Measurements from ENCODE around the gene LIN52. TPM values are rescaled to one million over a fixed set of nuclear protein-coding genes. Genes with fewer than 3 reads are reported as not detected.

Gene LIN52
- total RNA-seq, 3 donors from 2014 or later: 4.1 to 9.0 (median 7.4) TPM

GRCh38 chr14:74134484-74134883 lies 49.7 kb downstream of the LIN52 start:
- peaks cover 3% of the 10 kb centered on the region for H3K4me1 ChIP-seq (ENCODE audit: low read depth)
- no peak overlapping the region for H3K4me3 ChIP-seq
- no peak for TF ChIP-seq CTCF (IDR thresholded peaks at IDR 0.05)
- no peaks in the 10 kb centered on the region for H3K9me3 ChIP-seq
- ATAC-seq (no peak), DNase-seq (no peak)
- no peaks in the 10 kb centered on the region for H3K36me3 ChIP-seq (ENCODE audit: low read depth)
- intact Hi-C loops (cut with DNase I, micrococcal nuclease): no loop called here

DNA sequence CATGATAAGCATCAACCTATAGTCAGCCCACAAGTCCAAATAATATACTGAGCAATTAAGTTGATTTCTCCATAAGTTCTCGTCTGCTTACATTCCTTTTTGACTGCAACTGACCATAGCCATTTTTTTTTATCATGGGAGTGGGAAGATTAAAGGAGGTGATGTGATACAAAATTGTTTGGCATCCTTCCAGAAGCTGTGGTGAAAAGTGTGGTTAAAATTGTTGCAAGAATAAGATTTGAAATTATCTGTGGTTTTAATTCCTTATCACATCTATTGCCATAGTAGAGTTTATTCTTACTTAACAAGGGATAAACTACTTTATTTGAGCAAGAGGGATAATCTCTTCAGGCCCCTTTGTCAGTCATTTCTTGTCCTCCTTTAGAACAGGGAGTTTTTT lies 50.7 kb downstream of the LIN52 start:
- Histone ChIP-seq H3K4me3 (no peak overlapping the region), H3K4me1 (ENCODE audit: low read depth) (peaks cover 6% of the 10 kb centered on the region), H3K36me3 (ENCODE audit: low read depth) (no peaks in the 10 kb centered on the region), H3K9me3 (no peaks in the 10 kb centered on the region)
- intact Hi-C loops (cut with DNase I, micrococcal nuclease): no loop called here
- TF ChIP-seq CTCF (IDR thresholded peaks at IDR 0.05): no peak
- ATAC-seq (no peak), DNase-seq (no peak)

- Histone ChIP-seq H3K4me1 (ENCODE audit: low read depth) (peaks cover 22% of the 10 kb centered on the region), H3K9me3 (no peaks in the 10 kb centered on the region), H3K4me3 (no peak overlapping the region), H3K36me3 (ENCODE audit: low read depth) (no peaks in the 10 kb centered on the region)
- peak; percentile 93 for ATAC-seq
- DNase-seq: peak; percentile 64 to 81 (median 67)
- TF ChIP-seq CTCF (IDR thresholded peaks at IDR 0.05): no peak
- intact Hi-C loops (cut with DNase I, micrococcal nuclease): no loop called here
Measured at GRCh38 chr14:74140374-74140850, 55.7 kb downstream of the LIN52 start.

- peak in 1 of 3 donors; percentile 40 for DNase-seq
- intact Hi-C loops (cut with DNase I, micrococcal nuclease): no loop called here
Measured at GRCh38 chr14:74141703-74142102, 56.9 kb downstream of the LIN52 start.

DNA sequence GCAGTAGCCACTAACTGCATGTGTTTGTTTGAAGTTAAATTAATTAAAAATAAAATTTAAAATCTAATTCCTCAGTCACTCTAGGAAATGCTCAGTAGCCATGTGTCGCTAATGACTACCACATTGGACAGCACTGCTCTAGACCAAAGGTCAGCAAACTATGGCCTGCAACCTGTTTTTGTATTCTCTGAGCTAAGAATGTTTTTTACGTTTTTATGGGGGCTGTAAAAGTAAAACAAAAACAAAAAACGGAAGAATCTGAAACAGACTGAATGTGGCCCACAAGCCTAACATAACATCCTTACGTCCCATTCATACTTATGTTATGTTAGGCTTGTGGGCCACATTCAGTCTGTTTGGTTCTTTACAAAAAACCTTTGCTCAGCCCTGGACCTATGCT lies 57.8 kb downstream of the LIN52 start:
- no peaks in the 10 kb centered on the region for H3K36me3 ChIP-seq (ENCODE audit: low read depth)
- no peak for TF ChIP-seq CTCF (IDR thresholded peaks at IDR 0.05)
- intact Hi-C loops (cut with DNase I, micrococcal nuclease): no loop called here
- H3K4me1 ChIP-seq (ENCODE audit: low read depth): peaks cover 20% of the 10 kb centered on the region
- peak in 1 of 3 donors; percentile 36 for DNase-seq
- peak; percentile 76 for ATAC-seq
- no peak overlapping the region for H3K4me3 ChIP-seq
- no peaks in the 10 kb centered on the region for H3K9me3 ChIP-seq

More at GRCh38 chr14:74141703-74142102, 56.9 kb downstream of the LIN52 start:
- Histone ChIP-seq H3K4me1 (ENCODE audit: low read depth) (peaks cover 20% of the 10 kb centered on the region), H3K36me3 (ENCODE audit: low read depth) (no peaks in the 10 kb centered on the region), H3K9me3 (no peaks in the 10 kb centered on the region), H3K4me3 (no peak overlapping the region)
- TF ChIP-seq CTCF (IDR thresholded peaks at IDR 0.05): no peak
- ATAC-seq: peak; percentile 70

- intact Hi-C loops (cut with DNase I, micrococcal nuclease): no loop called here
- no peak overlapping the region for H3K4me3 ChIP-seq
- DNase-seq (no peak), ATAC-seq (no peak)
- no peaks in the 10 kb centered on the region for H3K9me3 ChIP-seq
- no peak for TF ChIP-seq CTCF (IDR thresholded peaks at IDR 0.05)
- no peaks in the 10 kb centered on the region for H3K36me3 ChIP-seq (ENCODE audit: low read depth)
- H3K4me1 ChIP-seq (ENCODE audit: low read depth): peaks cover 20% of the 10 kb centered on the region
Measured at GRCh38 chr14:74144789-74145188, 60.0 kb downstream of the LIN52 start.

Measured in mucosa of descending colon (tissue), 3 donors.